K562 (cell line): ENCODE measurements around the gene SELENOO. TPM values are rescaled to one million over a fixed set of nuclear protein-coding genes. Genes with fewer than 3 reads are reported as not detected.

Experiments
- ADNP ChIP-seq: fragments of 200-800 bp; sonication (Bioruptor generic); IDR thresholded peaks from 2 replicates; pipeline ENCODE4 v1.6.1; 2016; ENCODE audit warnings: missing genetic modification characterization, missing compliant biosample characterization
- AFF4 ChIP-seq: sonication (generic); formaldehyde crosslinking; IDR thresholded peaks from 2 replicates; pipeline ENCODE4 v1.8.0; 2023; ENCODE audit warnings: mild to moderate bottlenecking, missing genetic modification reagents
- ATF3 ChIP-seq, 2 experiments: fragments of 450-650 bp in 1 of 2; sonication (generic) in 1 of 2; formaldehyde crosslinking in 1 of 2; IDR thresholded peaks in 1 of 2; conservative IDR thresholded peaks in 1 of 2; 2 replicates each; pipeline versions ENCODE4 v1.6.1 to v1.8.1; 2016 to 2023; ENCODE audit warnings: mild to moderate bottlenecking in 2 of 2, moderate library complexity in 2 of 2, inconsistent platforms in 1 of 2, missing genetic modification reagents in 1 of 2
- ELK1 ChIP-seq: sonication (generic); formaldehyde crosslinking; IDR thresholded peaks from 2 replicates; pipeline ENCODE4 v1.8.1; 2022; ENCODE audit warnings: missing genetic modification reagents
- MAFF ChIP-seq: IDR thresholded peaks from 2 replicates; pipeline ENCODE4 v1.6.1; 2012; ENCODE audit warnings: low read length, improper control_type of control experiment
- MTA2 ChIP-seq: fragments of 450-650 bp; IDR thresholded peaks from 2 replicates; pipeline ENCODE4 v1.6.1; 2016; ENCODE audit warnings: low read depth
- RBM25 ChIP-seq: fragments of 200-400 bp; formaldehyde crosslinking; IDR thresholded peaks from 2 replicates; pipeline ENCODE4 v1.6.1; 2018; ENCODE audit warnings: low read length, low read depth, moderate library complexity; ENCODE audit not compliant: severe bottlenecking
- polyA plus RNA-seq, 8 experiments: library from polyadenylated mRNA; depleted of rRNA in 4 of 8; stranded (reverse) in 5 of 8; unstranded in 3 of 8; fragments of >200 nt; fragmentation: Nextera tagmentation in 2 of 8; fragmentation: Illumina TruSeq in 1 of 8; extraction: Ambion mirVana in 2 of 8; extraction: Trizol in 1 of 8; gene quantifications; 2 replicates each; pipeline versions ENCODE4 v1.2.1 to v1.2.3, GENCODE V29; 2011 to 2014; ENCODE audit warnings: inconsistent platforms in 1 of 8, missing spikeins in 1 of 8
- total RNA-seq, 7 experiments: library from RNA; depleted of rRNA in 6 of 7; stranded (reverse); fragments of >200 nt in 6 of 7; fragmentation: Illumina TruSeq in 2 of 7; extraction: Trizol in 2 of 7; gene quantifications; 2 replicates each; pipeline versions ENCODE4 v1.2.1 to v1.2.3, GENCODE V29; 2011 to 2021; ENCODE audit warnings: low replicate concordance in 1 of 7

Gene SELENOO
- total and polyA plus RNA-seq, 9 of the 15 experiments (the other 6 are each of a cell fraction or from before 2014, with no cell fraction given): 0.37 to 24.9 (median 8.3) TPM

- TF ChIP-seq ADNP (no peak), AFF4 (no peak), ELK1 (CRISPR knock-in tag) (no peak), MTA2 (no peak), RBM25 (no peak), ATF3 (IDR thresholded peaks at IDR 0.05) (no peak), ATF3 (CRISPR knock-in tag; conservative IDR thresholded peaks at IDR 0.05) (no peak), MAFF (no peak)
Observed at GRCh38 chr22:50219800-50220602, 19.2 kb downstream of the SELENOO start (continued).
